Keratinocyte (primary cell): ENCODE data around the gene GALNT9.

Experiments used
- CTCF ChIP-seq, 3 experiments: IDR thresholded peaks in 1 of 3; conservative IDR thresholded peaks in 1 of 3; optimal IDR thresholded peaks in 1 of 3; 2 replicates in 2 of 3; 3 replicates in 1 of 3; pipeline versions ENCODE3 to v1.5.1; 2011; ENCODE audit warnings: low read length in 3 of 3, mild to moderate bottlenecking in 3 of 3, moderate library complexity in 2 of 3, control low read depth in 1 of 3, inconsistent platforms in 1 of 3; ENCODE audit not compliant: insufficient read depth in 2 of 3; ENCODE audit errors: extremely low read depth in 1 of 3
- EZH2 ChIP-seq: IDR thresholded peaks from one replicate; pipeline ENCODE4 v1.6.1; 2012; ENCODE audit warnings: inconsistent platforms, mild to moderate bottlenecking, low read length, moderate library complexity

- TF ChIP-seq CTCF (optimal IDR thresholded peaks at IDR 0.05 in 1 of 3, IDR thresholded peaks at IDR 0.05 in 1 of 3, conservative IDR thresholded peaks at IDR 0.05 in 1 of 3; ENCODE audit: extremely low read depth in 1 of 3, insufficient read depth in 2 of 3, low read length in 3 of 3) (no peak), EZH2 (no peak)
Measured at GRCh38 chr12:132179431-132180362, 149.7 kb downstream of the GALNT9 start.
